Epithelial cell of proximal tubule (primary cell): Measurements from ENCODE around the gene TIGD4. TPM values are rescaled to one million over a fixed set of nuclear protein-coding genes. Genes with fewer than 3 reads are reported as not detected.

Source experiments
- DNase-seq: peaks from one replicate; pipeline ENCODE4 v3.0.0-alpha.2; 2011; ENCODE audit warnings: low read depth
- H3K4me3 ChIP-seq: 2 replicates; pipeline ENCODE4 v1.5.1; 2011; ENCODE audit warnings: low read depth, mild to moderate bottlenecking, low read length
- CTCF ChIP-seq: conservative IDR thresholded peaks from 2 replicates; pipeline ENCODE4 v1.5.1; 2012; ENCODE audit warnings: low read depth, mild to moderate bottlenecking, low read length
- total RNA-seq: library from RNA; depleted of rRNA; stranded (reverse); fragments of >200 nt; gene quantifications from 2 replicates; pipeline ENCODE4 v1.2.3, GENCODE V29; 2015

TIGD4 gene
- total RNA-seq, 1 donor from 2014 or later = 0.12 TPM

DNA sequence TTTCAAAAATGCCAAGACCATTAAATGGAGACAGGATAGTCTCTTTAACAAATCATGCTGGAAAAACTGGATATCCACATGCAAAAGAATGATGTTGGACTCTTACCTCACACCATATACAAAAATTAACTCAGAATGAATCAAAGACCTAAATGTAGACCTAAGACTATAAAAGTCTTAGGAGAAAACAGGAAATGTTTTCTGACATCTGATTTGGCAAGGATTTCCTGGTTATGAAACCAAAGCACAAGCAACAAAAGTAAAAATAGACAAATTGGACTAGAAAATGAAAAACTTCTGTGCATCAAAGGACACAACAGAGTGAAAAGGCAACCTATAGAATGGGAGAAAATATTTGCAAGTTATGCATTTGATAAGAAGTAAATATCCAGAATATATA lies 37.8 kb upstream of the TIGD4 start:
- no peak for DNase-seq
- no peak for TF ChIP-seq CTCF
- no peak overlapping the region for H3K4me3 ChIP-seq

- no peak for DNase-seq
- TF ChIP-seq CTCF = no peak
- H3K4me3 ChIP-seq = no peak overlapping the region
Observed at GRCh38 chr4:152815078-152815477, 35.5 kb upstream of the TIGD4 start.

DNA sequence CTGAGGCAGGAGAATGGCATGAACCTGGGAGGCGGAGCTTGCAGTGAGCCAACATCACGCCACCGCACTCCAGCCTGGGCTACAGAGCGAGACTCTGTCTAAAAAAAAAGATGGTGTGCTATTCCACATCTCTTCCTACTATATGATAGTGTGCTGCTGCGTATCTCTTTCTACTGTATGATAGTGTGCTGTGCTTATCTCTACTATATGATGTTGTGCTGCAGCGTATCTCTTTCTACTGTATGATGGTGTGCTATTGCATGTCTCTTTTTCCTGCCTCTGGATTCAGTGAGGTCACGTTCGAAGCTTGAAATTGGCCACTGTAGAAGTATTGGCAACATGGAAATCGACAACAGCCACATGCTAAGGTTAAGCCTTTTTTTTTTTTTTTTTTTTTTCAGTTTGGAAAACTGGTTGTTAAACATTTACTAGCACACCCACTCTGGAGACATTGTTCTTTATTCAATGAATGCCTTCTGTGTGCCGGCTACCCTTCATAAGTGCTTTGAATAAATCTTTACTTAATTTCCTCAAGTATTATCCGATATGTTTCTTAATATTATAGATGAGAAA lies 31.3 kb upstream of the TIGD4 start:
- TF ChIP-seq CTCF = no peak
- DNase-seq = no peak
- no peak overlapping the region for H3K4me3 ChIP-seq

- DNase-seq = no peak
- no peak overlapping the region for H3K4me3 ChIP-seq
- TF ChIP-seq CTCF = no peak
Observed at GRCh38 chr4:152808670-152809069, 29.1 kb upstream of the TIGD4 start.

DNA sequence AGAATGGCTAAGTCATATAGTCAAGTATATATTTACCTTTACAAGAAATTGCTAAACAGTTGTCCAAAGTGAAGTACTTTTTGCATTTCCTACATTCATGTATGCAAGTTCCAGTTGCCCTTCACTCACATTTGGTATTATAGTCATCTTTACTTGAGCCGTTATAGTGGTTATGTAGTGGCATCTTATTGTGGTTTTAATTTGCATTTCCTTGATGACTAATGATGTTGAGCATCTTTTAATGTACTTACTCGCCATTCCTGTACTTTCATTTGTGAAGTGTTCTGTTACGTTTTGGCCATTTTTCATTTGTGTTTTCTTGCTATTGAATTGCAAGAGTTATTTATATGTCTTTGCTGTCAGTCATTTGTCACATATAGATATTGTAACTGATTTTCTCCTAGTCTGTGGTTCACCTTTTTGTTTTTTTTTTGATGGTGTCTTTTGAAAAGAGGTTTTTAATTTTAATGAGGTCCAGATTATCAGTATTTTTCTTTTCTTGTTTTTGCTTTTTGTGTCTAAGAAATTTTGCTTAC lies 27.8 kb upstream of the TIGD4 start:
- H3K4me3 ChIP-seq = no peak overlapping the region
- DNase-seq = no peak

DNA sequence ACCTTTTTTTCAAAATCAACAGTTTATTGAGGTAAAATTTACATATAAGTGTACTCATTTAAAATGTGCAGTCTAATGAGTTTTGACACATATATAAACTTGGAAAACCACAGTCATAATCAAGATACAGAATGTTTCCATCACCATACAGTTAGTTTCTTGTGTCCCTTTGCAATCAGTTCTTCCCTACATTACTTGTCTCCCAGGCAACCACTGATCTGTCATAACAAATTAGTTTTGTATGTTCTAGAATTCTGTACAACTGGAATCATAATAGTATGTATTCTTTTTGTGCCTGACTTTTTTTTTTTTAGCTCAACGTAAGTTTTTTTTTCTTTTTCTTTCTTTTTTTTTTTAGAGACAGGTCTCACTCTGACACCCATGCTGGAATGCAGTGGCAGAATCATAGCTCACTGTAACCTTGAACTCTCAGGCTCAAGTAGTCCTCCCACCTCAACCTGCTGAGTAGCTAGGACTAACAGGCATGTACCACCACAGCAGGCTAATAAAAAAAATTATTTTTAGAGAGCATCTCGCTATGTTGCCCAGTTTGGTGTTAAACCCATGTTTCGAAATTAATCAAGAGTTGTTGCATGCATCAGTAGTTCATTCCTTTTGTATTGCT lies 27.1 kb upstream of the TIGD4 start:
- no peak for TF ChIP-seq CTCF
- DNase-seq = no peak
- no peak overlapping the region for H3K4me3 ChIP-seq

More for the DNA sequence above, 27.8 kb upstream of the TIGD4 start:
- TF ChIP-seq CTCF = no peak

DNA sequence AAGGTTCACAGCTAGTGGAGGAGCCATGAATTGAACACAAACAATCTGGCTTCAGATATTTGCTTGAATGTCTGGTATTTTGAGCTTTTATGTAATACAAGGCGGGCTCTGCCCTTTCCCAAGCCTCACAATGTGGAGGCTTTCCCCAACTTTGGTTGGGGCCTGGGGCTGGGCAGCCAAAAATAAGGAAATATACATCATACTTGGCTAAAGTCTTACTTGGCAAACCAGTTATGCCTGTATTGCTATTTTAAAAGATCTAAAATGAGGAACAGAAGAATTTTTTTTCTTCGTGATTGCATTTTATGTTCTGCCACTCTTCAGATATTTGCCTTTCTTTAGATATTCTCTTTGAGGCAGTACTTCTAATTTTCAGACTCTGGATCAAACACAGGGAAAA lies 26.3 kb upstream of the TIGD4 start:
- TF ChIP-seq CTCF = no peak
- no peak for DNase-seq

More for the DNA sequence above, 26.3 kb upstream of the TIGD4 start:
- H3K4me3 ChIP-seq = no peak overlapping the region
